IPS-18c (cell line): Measurements from ENCODE around the gene FGD3.

ENCODE experiments used
- H3K4me3 ChIP-seq: 2 replicates; pipeline ENCODE4 v1.7.0; 2013; ENCODE audit warnings: low read depth, mild to moderate bottlenecking, low read length, moderate library complexity; ENCODE audit not compliant: insufficient read depth
- H3K9me3 ChIP-seq: one replicate; pipeline ENCODE4 v1.6.1; 2013; ENCODE audit warnings: mild to moderate bottlenecking, low read length, moderate library complexity; ENCODE audit not compliant: control insufficient read depth, insufficient read depth

The FGD3 gene

GRCh38 chr9:93068956-93069355, 121.6 kb downstream of the FGD3 start:
- H3K4me3 ChIP-seq = no peak overlapping the region
- no peaks in the 10 kb centered on the region for H3K9me3 ChIP-seq

- Histone ChIP-seq H3K9me3 (no peaks in the 10 kb centered on the region), H3K4me3 (no peak overlapping the region)
Measured at GRCh38 chr9:93071464-93071863, 124.1 kb downstream of the FGD3 start.

GRCh38 chr9:93072383-93072795, 125.1 kb downstream of the FGD3 start:
- no peaks in the 10 kb centered on the region for H3K9me3 ChIP-seq
- H3K4me3 ChIP-seq = no peak overlapping the region

GRCh38 chr9:93076101-93076791, 128.9 kb downstream of the FGD3 start:
- H3K4me3 ChIP-seq = no peak overlapping the region
- no peaks in the 10 kb centered on the region for H3K9me3 ChIP-seq

GRCh38 chr9:93076792-93077128, 129.4 kb downstream of the FGD3 start:
- no peak overlapping the region for H3K4me3 ChIP-seq
- H3K9me3 ChIP-seq = no peaks in the 10 kb centered on the region

GRCh38 chr9:93077367-93077766, 130.0 kb downstream of the FGD3 start:
- Histone ChIP-seq H3K9me3 (no peaks in the 10 kb centered on the region), H3K4me3 (no peak overlapping the region)

- Histone ChIP-seq H3K9me3 (no peaks in the 10 kb centered on the region), H3K4me3 (no peak overlapping the region)
Measured at GRCh38 chr9:93077811-93078210, 130.5 kb downstream of the FGD3 start.

GRCh38 chr9:93079371-93079770, 132.0 kb downstream of the FGD3 start:
- no peak overlapping the region for H3K4me3 ChIP-seq
- H3K9me3 ChIP-seq = no peaks in the 10 kb centered on the region

- no peaks in the 10 kb centered on the region for H3K9me3 ChIP-seq
- no peak overlapping the region for H3K4me3 ChIP-seq
Measured at GRCh38 chr9:93080406-93080805, 133.1 kb downstream of the FGD3 start.

- Histone ChIP-seq H3K4me3 (no peak overlapping the region), H3K9me3 (no peaks in the 10 kb centered on the region)
Measured at GRCh38 chr9:93081081-93081529, 133.8 kb downstream of the FGD3 start.

GRCh38 chr9:93081931-93082330, 134.6 kb downstream of the FGD3 start:
- Histone ChIP-seq H3K4me3 (no peak overlapping the region), H3K9me3 (no peaks in the 10 kb centered on the region)

- Histone ChIP-seq H3K4me3 (no peak overlapping the region), H3K9me3 (no peaks in the 10 kb centered on the region)
Measured at GRCh38 chr9:93082841-93083411, 135.6 kb downstream of the FGD3 start.

GRCh38 chr9:93083592-93084470, 136.5 kb downstream of the FGD3 start:
- H3K9me3 ChIP-seq = no peaks in the 10 kb centered on the region
- H3K4me3 ChIP-seq = no peak overlapping the region

GRCh38 chr9:93084471-93084881, 137.2 kb downstream of the FGD3 start:
- H3K9me3 ChIP-seq = no peaks in the 10 kb centered on the region
- H3K4me3 ChIP-seq = no peak overlapping the region

- H3K9me3 ChIP-seq = no peaks in the 10 kb centered on the region
- no peak overlapping the region for H3K4me3 ChIP-seq
Measured at GRCh38 chr9:93085676-93086075, 138.4 kb downstream of the FGD3 start.
